ENCODE results near the gene ABCC3.

Gene ABCC3

GRCh38 chr17:50708050-50709000 is 73.6 kb downstream of the ABCC3 start:
- no peak for TF ChIP-seq GATA3 (IDR thresholded peaks at IDR 0.05; ENCODE audit: low read depth, low read length)
- peak; percentile 46 for TF ChIP-seq GATA2 (IDR thresholded peaks at IDR 0.05; ENCODE audit: low read depth, low read length)

GRCh38 chr17:50710025-50710424 is 75.3 kb downstream of the ABCC3 start:
- TF ChIP-seq GATA3 (IDR thresholded peaks at IDR 0.05; ENCODE audit: low read depth, low read length) (no peak), GATA2 (IDR thresholded peaks at IDR 0.05; ENCODE audit: low read depth, low read length) (no peak)

- TF ChIP-seq GATA3 (IDR thresholded peaks at IDR 0.05; ENCODE audit: low read depth, low read length) (no peak), GATA2 (IDR thresholded peaks at IDR 0.05; ENCODE audit: low read depth, low read length) (no peak)
Measured at GRCh38 chr17:50710650-50711049, 76.0 kb downstream of the ABCC3 start.

- TF ChIP-seq GATA3 (IDR thresholded peaks at IDR 0.05; ENCODE audit: low read depth, low read length) (no peak), GATA2 (IDR thresholded peaks at IDR 0.05; ENCODE audit: low read depth, low read length) (no peak)
Measured at GRCh38 chr17:50712641-50713040, 78.0 kb downstream of the ABCC3 start.

GRCh38 chr17:50715471-50715870 is 80.8 kb downstream of the ABCC3 start:
- no peak for TF ChIP-seq GATA3 (IDR thresholded peaks at IDR 0.05; ENCODE audit: low read depth, low read length)
- TF ChIP-seq GATA2 (IDR thresholded peaks at IDR 0.05; ENCODE audit: low read depth, low read length) = no peak

GRCh38 chr17:50719144-50719923 is 84.7 kb downstream of the ABCC3 start, which contains the start of gene LUC7L3:
Gene LUC7L3 (plus strand): TSS chr17:50719603. CDS start chr17:50719733, 130 bp downstream.
- TF ChIP-seq GATA3 (IDR thresholded peaks at IDR 0.05; ENCODE audit: low read depth, low read length) (no peak), GATA2 (IDR thresholded peaks at IDR 0.05; ENCODE audit: low read depth, low read length) (no peak)

- no peak for TF ChIP-seq GATA3 (IDR thresholded peaks at IDR 0.05; ENCODE audit: low read depth, low read length)
- no peak for TF ChIP-seq GATA2 (IDR thresholded peaks at IDR 0.05; ENCODE audit: low read depth, low read length)
Measured at GRCh38 chr17:50719924-50720794, 85.5 kb downstream of the ABCC3 start.

GRCh38 chr17:50721194-50722010 is 86.7 kb downstream of the ABCC3 start:
- 0 out of 2 replicates have a peak, but pooled peaks have one; percentile 25 for TF ChIP-seq GATA3 (IDR thresholded peaks at IDR 0.05; ENCODE audit: low read depth, low read length)
- TF ChIP-seq GATA2 (IDR thresholded peaks at IDR 0.05; ENCODE audit: low read depth, low read length) = no peak

- TF ChIP-seq GATA2 (IDR thresholded peaks at IDR 0.05; ENCODE audit: low read depth, low read length) (no peak), GATA3 (IDR thresholded peaks at IDR 0.05; ENCODE audit: low read depth, low read length) (no peak)
Measured at GRCh38 chr17:50722746-50723145, 88.1 kb downstream of the ABCC3 start.

- TF ChIP-seq GATA2 (IDR thresholded peaks at IDR 0.05; ENCODE audit: low read depth, low read length) = no peak
- TF ChIP-seq GATA3 (IDR thresholded peaks at IDR 0.05; ENCODE audit: low read depth, low read length) = no peak
Measured at GRCh38 chr17:50725769-50726655, 91.3 kb downstream of the ABCC3 start.

GRCh38 chr17:50728112-50728429 is 93.4 kb downstream of the ABCC3 start:
- TF ChIP-seq GATA3 (IDR thresholded peaks at IDR 0.05; ENCODE audit: low read depth, low read length) (no peak), GATA2 (IDR thresholded peaks at IDR 0.05; ENCODE audit: low read depth, low read length) (no peak)
